IMR-90 (cell line): ENCODE data around the gene PCSK6. TPM values are rescaled to one million over a fixed set of nuclear protein-coding genes. Genes with fewer than 3 reads are reported as not detected.

Experiments used
- ATAC-seq: fragments of 200-7000 bp; cut with Tn5 transposase; 2 replicates; pipeline ENCODE4 v1.9.1; 2020; ENCODE audit warnings: low read depth, mild to moderate bottlenecking, moderate library complexity
- BruUV-seq: library from RNA; stranded (reverse); fragments of 400-500 nt; replicated peaks from 2 replicates; lab custom pipeline; 2021; lab: Mats Ljungman, UMichigan
- CTCF ChIA-PET: fragments of 300-600 bp; formaldehyde crosslinking; extraction: SDS; loops from one replicate; lab custom pipeline; 2021; ENCODE audit warnings: antibody characterized with exemption; lab: Yijun Ruan, JAX
- POLR2A ChIA-PET: fragments of 300-600 bp; sonication (Branson Sonifier 250); formaldehyde crosslinking; loops from one replicate; lab custom pipeline; 2022; ENCODE audit warnings: antibody characterized with exemption; ENCODE audit not compliant: unreplicated experiment; lab: Charles Lee
- DNase-seq: peaks from one replicate; pipeline ENCODE4 v3.0.0; 2013
- H2AFZ ChIP-seq: replicated peaks from 2 replicates; pipeline ENCODE3; 2013; ENCODE audit warnings: low read length, mild to moderate bottlenecking; ENCODE audit not compliant: poor library complexity
- H2AK5ac ChIP-seq: 2 replicates; pipeline ENCODE4 v1.6.1; 2013; ENCODE audit warnings: low read depth, low read length, inconsistent platforms
- H2AK9ac ChIP-seq: replicated peaks from 2 replicates; pipeline ENCODE3; 2013; ENCODE audit warnings: mild to moderate bottlenecking, low read depth, low read length, moderate library complexity; ENCODE audit not compliant: poor library complexity
- H2BK120ac ChIP-seq: 2 replicates; pipeline ENCODE4 v1.6.1; 2013; ENCODE audit warnings: low read depth, low read length, inconsistent platforms
- H2BK15ac ChIP-seq: 3 replicates; pipeline ENCODE4 v1.6.1; 2013; ENCODE audit warnings: low read depth, low read length, inconsistent platforms
- H2BK20ac ChIP-seq: 2 replicates; pipeline ENCODE4 v1.6.1; 2013; ENCODE audit warnings: low read depth, mild to moderate bottlenecking, inconsistent platforms, low read length, moderate library complexity
- H2BK5ac ChIP-seq: 2 replicates; pipeline ENCODE4 v1.6.1; 2013; ENCODE audit warnings: mild to moderate bottlenecking, low read depth, low read length, inconsistent platforms; ENCODE audit not compliant: poor library complexity, severe bottlenecking
- H3K14ac ChIP-seq: replicated peaks from 2 replicates; pipeline ENCODE4 v1.6.1; 2013; ENCODE audit warnings: low read depth, low read length, inconsistent platforms
- H3K18ac ChIP-seq: 2 replicates; pipeline ENCODE4 v1.6.1; 2013; ENCODE audit warnings: low read depth, low read length, control low read depth
- H3K23ac ChIP-seq: 2 replicates; pipeline ENCODE4 v1.6.1; 2013; ENCODE audit warnings: low read depth, low read length, inconsistent platforms
- H3K27ac ChIP-seq: 2 replicates; pipeline ENCODE4 v1.5.1; 2013; ENCODE audit warnings: mild to moderate bottlenecking, control low read depth, low read length; ENCODE audit not compliant: insufficient read depth
- H3K27me3 ChIP-seq: 2 replicates; pipeline ENCODE4 v1.6.1; 2013; ENCODE audit warnings: low read length; ENCODE audit not compliant: control insufficient read depth, insufficient read depth
- H3K36me3 ChIP-seq: 2 replicates; pipeline ENCODE4 v1.6.1; 2013; ENCODE audit warnings: low read length, mixed read lengths; ENCODE audit not compliant: control insufficient read depth, insufficient read depth
- H3K4ac ChIP-seq: 2 replicates; pipeline ENCODE4 v1.6.1; 2013; ENCODE audit warnings: low read depth, low read length, inconsistent platforms
- H3K4me1 ChIP-seq: 2 replicates; pipeline ENCODE4 v1.6.1; 2013; ENCODE audit warnings: low read length, mixed read lengths; ENCODE audit not compliant: control insufficient read depth, insufficient read depth
- H3K4me2 ChIP-seq: 2 replicates; pipeline ENCODE4 v1.6.1; 2013; ENCODE audit warnings: low read depth, mild to moderate bottlenecking, control low read depth, low read length, moderate library complexity
- H3K4me3 ChIP-seq: 2 replicates; pipeline ENCODE4 v1.5.1; 2013; ENCODE audit warnings: low read depth, mild to moderate bottlenecking, control low read depth, low read length, moderate library complexity; ENCODE audit not compliant: insufficient read depth
- H3K56ac ChIP-seq: 2 replicates; pipeline ENCODE4 v1.6.1; 2013; ENCODE audit warnings: low read length, inconsistent platforms; ENCODE audit not compliant: insufficient read depth; ENCODE audit errors: extremely low read depth
- H3K79me1 ChIP-seq, 2 experiments: 2 replicates each; pipeline ENCODE4 v1.6.1; 2013; ENCODE audit warnings: low read length in 2 of 2, inconsistent platforms in 1 of 2, low read depth in 1 of 2
- H3K9ac ChIP-seq: 2 replicates; pipeline ENCODE4 v1.6.1; 2013; ENCODE audit warnings: low read depth, low read length, control low read depth
- H3K9me1 ChIP-seq: 2 replicates; pipeline ENCODE4 v1.6.1; 2013; ENCODE audit warnings: low read length, inconsistent platforms; ENCODE audit not compliant: insufficient read depth
- H3K9me3 ChIP-seq: 2 replicates; pipeline ENCODE4 v1.6.1; 2013; ENCODE audit warnings: low read length; ENCODE audit not compliant: control insufficient read depth, insufficient read depth
- H4K20me1 ChIP-seq: 2 replicates; pipeline ENCODE4 v1.6.1; 2013; ENCODE audit warnings: low read length, inconsistent platforms; ENCODE audit not compliant: insufficient read depth
- H4K5ac ChIP-seq: 2 replicates; pipeline ENCODE4 v1.6.1; 2013; ENCODE audit warnings: mild to moderate bottlenecking, low read depth, low read length, control low read depth
- H4K8ac ChIP-seq, 2 experiments: 2 replicates each; pipeline ENCODE4 v1.6.1; 2013; ENCODE audit warnings: low read depth in 2 of 2, low read length in 2 of 2, control low read depth in 1 of 2, inconsistent platforms in 1 of 2
- H4K91ac ChIP-seq: 2 replicates; pipeline ENCODE4 v1.6.1; 2013; ENCODE audit warnings: low read depth, low read length, inconsistent platforms; ENCODE audit not compliant: insufficient read depth
- CEBPB ChIP-seq: IDR thresholded peaks from 2 replicates; pipeline ENCODE4 v1.6.1; 2012; ENCODE audit warnings: low read depth, low read length, improper control_type of control experiment
- CHD1 ChIP-seq: IDR thresholded peaks from 2 replicates; pipeline ENCODE4 v1.6.1; 2012; ENCODE audit warnings: low read depth, low read length, improper control_type of control experiment
- CTCF ChIP-seq: conservative IDR thresholded peaks from 2 replicates; pipeline ENCODE4 v1.5.1; 2012; ENCODE audit warnings: mild to moderate bottlenecking, low read depth, low read length, improper control_type of control experiment
- FOS ChIP-seq: fragments of 150-350 bp; IDR thresholded peaks from 2 replicates; pipeline ENCODE4 v1.6.1; 2016; ENCODE audit warnings: low read depth, low read length
- MAFK ChIP-seq: IDR thresholded peaks from 2 replicates; pipeline ENCODE4 v1.6.1; 2012; ENCODE audit warnings: low read depth, low read length, improper control_type of control experiment
- MAZ ChIP-seq: IDR thresholded peaks from 2 replicates; pipeline ENCODE4 v1.6.1; 2012; ENCODE audit warnings: low read depth, mild to moderate bottlenecking, low read length, improper control_type of control experiment, moderate library complexity, borderline replicate concordance
- MXI1 ChIP-seq: IDR thresholded peaks from 2 replicates; pipeline ENCODE4 v1.6.1; 2012; ENCODE audit warnings: low read depth, mild to moderate bottlenecking, low read length, moderate library complexity, borderline replicate concordance
- NFE2L2 ChIP-seq: fragments of 150-350 bp; IDR thresholded peaks from 2 replicates; pipeline ENCODE4 v1.6.1; 2016; ENCODE audit warnings: low read depth, mild to moderate bottlenecking, low read length
- POLR2A ChIP-seq: IDR thresholded peaks from 2 replicates; pipeline ENCODE4 v1.6.1; 2012; ENCODE audit warnings: mild to moderate bottlenecking, low read depth, low read length
- RAD21 ChIP-seq: IDR thresholded peaks from 2 replicates; pipeline ENCODE4 v1.6.1; 2012; ENCODE audit warnings: low read length, improper control_type of control experiment
- RCOR1 ChIP-seq: IDR thresholded peaks from 2 replicates; pipeline ENCODE4 v1.6.1; 2012; ENCODE audit warnings: mild to moderate bottlenecking, low read length, improper control_type of control experiment; ENCODE audit not compliant: insufficient replicate concordance
- RFX5 ChIP-seq: IDR thresholded peaks from 2 replicates; pipeline ENCODE4 v1.8.0; 2012; ENCODE audit warnings: low read depth, mild to moderate bottlenecking, low read length, moderate library complexity
- SMC3 ChIP-seq: fragments of 150-350 bp; IDR thresholded peaks from 2 replicates; pipeline ENCODE4 v1.6.1; 2016; ENCODE audit warnings: low read depth, mild to moderate bottlenecking, antibody characterized with exemption, low read length, moderate library complexity
- USF2 ChIP-seq: fragments of 150-350 bp; IDR thresholded peaks from 2 replicates; pipeline ENCODE4 v1.6.1; 2017; ENCODE audit warnings: mild to moderate bottlenecking, antibody characterized with exemption, low read length, low read depth
- WGBS, 2 experiments: methylation state at CpG; one replicate each; pipeline versions ENCODE4 v1.1.5 to v1.1.7; 2013; ENCODE audit warnings: missing lambda C conversion rate in 2 of 2; ENCODE audit not compliant: insufficient read length in 1 of 2; ENCODE audit errors: extremely low coverage in 2 of 2; 5-methylcytosine and 5-hydroxymethylcytosine counted together
- dilution Hi-C: fragments of 300-500 bp; cut with HindIII; formaldehyde crosslinking; loops from one replicate; pipeline ENCODE4 v1.14.3; 2018; ENCODE audit warnings: low sequenced_read_pairs; ENCODE audit not compliant: unreplicated experiment
- in situ Hi-C: fragments of 300-500 bp; cut with MboI; formaldehyde crosslinking; loops from 3 replicates; pipeline ENCODE4 v1.14.3; 2019; ENCODE audit warnings: low sequenced_read_pairs, inconsistent platforms, mixed read lengths
- intact Hi-C: fragments of 100-400 bp; cut with micrococcal nuclease; formaldehyde crosslinking; loops from 2 replicates; pipeline ENCODE4 v1.10.0; 2022
- polyA plus RNA-seq, 3 experiments: library from polyadenylated mRNA; depleted of rRNA; stranded (reverse); fragments of >200 nt; gene quantifications; 2 replicates each; pipeline ENCODE4 v1.2.3, GENCODE V29; 2012; ENCODE audit warnings: low replicate concordance in 1 of 3
- total RNA-seq: library from RNA; depleted of rRNA; stranded (reverse); fragments of >200 nt; gene quantifications from 2 replicates; pipeline ENCODE4 v1.2.3, GENCODE V29; 2012
- TF ChIP-seq, protein P1 (sequence below): fragments of 150-350 bp; IDR thresholded peaks from 2 replicates; pipeline ENCODE4 v1.6.1; 2016; ENCODE audit warnings: low read depth, mild to moderate bottlenecking, low read length, moderate library complexity, borderline replicate concordance

The PCSK6 gene
- total and polyA plus RNA-seq, 2 of the 4 experiments (the other 2 are of a cell fraction) = not detected

DNA sequence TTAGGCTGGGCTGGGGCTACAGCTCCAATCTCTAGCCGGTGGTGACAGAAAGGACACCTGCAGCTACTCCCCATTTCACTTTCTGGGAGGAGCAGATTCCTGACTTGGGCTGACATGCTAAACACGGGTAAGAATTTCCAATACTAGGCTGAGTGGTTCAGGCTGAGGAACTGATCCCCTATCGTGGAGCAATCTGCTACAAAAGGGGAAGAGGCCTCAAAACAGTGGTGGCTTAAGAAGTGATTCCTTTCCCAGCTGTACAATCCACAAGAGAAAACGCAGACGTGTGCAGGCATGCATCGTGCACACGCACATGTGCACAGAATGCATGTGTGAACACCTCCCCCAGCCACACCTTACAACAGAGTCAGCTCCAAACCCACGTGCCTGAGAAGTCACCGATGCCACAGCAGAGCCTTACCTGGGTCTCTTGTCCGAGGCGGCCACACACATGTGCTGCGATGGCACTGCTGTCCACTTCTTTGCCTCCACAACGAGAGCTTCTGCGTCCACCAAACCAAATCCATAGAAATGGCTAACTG lies 107.8 kb downstream of the PCSK6 start:
- Histone ChIP-seq H3K14ac (no peak overlapping the region), H2BK20ac (no peak overlapping the region), H2BK120ac (no peak overlapping the region), H3K4ac (no peak overlapping the region), H3K9me3 (no peaks in the 10 kb centered on the region), H3K27ac (no peak overlapping the region), H2BK15ac (no peak overlapping the region), H3K4me3 (no peak overlapping the region), H3K27me3 (peaks cover 28% of the 10 kb centered on the region), H3K56ac (no peak overlapping the region), H4K91ac (no peak overlapping the region), H2AK5ac (no peak overlapping the region), H3K23ac (no peak overlapping the region), H3K9me1 (no peaks in the 10 kb centered on the region), H3K79me1 (no peaks in the 10 kb centered on the region), H2AK9ac (no peak overlapping the region), H4K8ac (no peak overlapping the region), H4K20me1 (no peaks in the 10 kb centered on the region), H3K9ac (no peak overlapping the region), H3K18ac (no peak overlapping the region), H3K4me1 (no peaks in the 10 kb centered on the region), H2BK5ac (no peak overlapping the region), H2AFZ (no peak overlapping the region), H3K36me3 (no peaks in the 10 kb centered on the region), H4K5ac (no peak overlapping the region), H3K4me2 (no peak overlapping the region)
- ChIA-PET POLR2A (no interaction called here), CTCF (no interaction called here)
- BruUV-seq = no TSS peak
- no peak for ATAC-seq
- intact Hi-C loops (no loop called here), in situ Hi-C loops (no loop called here), dilution Hi-C loops (no loop called here)
- TF ChIP-seq, protein P1, sequence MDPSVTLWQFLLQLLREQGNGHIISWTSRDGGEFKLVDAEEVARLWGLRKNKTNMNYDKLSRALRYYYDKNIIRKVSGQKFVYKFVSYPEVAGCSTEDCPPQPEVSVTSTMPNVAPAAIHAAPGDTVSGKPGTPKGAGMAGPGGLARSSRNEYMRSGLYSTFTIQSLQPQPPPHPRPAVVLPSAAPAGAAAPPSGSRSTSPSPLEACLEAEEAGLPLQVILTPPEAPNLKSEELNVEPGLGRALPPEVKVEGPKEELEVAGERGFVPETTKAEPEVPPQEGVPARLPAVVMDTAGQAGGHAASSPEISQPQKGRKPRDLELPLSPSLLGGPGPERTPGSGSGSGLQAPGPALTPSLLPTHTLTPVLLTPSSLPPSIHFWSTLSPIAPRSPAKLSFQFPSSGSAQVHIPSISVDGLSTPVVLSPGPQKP = no peak
- TF ChIP-seq POLR2A = no peak
- no peak for TF ChIP-seq CTCF
- no peak for TF ChIP-seq FOS
- no peak for TF ChIP-seq USF2
- TF ChIP-seq SMC3 = no peak
- TF ChIP-seq CEBPB = no peak
- no peak for TF ChIP-seq NFE2L2
- no peak for TF ChIP-seq CHD1
- no peak for TF ChIP-seq MAFK
- no peak for TF ChIP-seq RCOR1
- TF ChIP-seq MXI1 = no peak
- no peak for TF ChIP-seq RFX5
- TF ChIP-seq RAD21 = no peak
- no peak for TF ChIP-seq MAZ
- WGBS, 2 experiments = 72% methylated on average over 7 of the region's 14 CpGs; no CpG with 5 or more reads in 1 of the 2 experiments
- DNase-seq = no peak
